ENCODE measurements around the gene MXD1.

The MXD1 gene

GRCh38 chr2:69979902-69980807, 65.2 kb downstream of the MXD1 start:
- no peak for FAIRE-seq

DNA sequence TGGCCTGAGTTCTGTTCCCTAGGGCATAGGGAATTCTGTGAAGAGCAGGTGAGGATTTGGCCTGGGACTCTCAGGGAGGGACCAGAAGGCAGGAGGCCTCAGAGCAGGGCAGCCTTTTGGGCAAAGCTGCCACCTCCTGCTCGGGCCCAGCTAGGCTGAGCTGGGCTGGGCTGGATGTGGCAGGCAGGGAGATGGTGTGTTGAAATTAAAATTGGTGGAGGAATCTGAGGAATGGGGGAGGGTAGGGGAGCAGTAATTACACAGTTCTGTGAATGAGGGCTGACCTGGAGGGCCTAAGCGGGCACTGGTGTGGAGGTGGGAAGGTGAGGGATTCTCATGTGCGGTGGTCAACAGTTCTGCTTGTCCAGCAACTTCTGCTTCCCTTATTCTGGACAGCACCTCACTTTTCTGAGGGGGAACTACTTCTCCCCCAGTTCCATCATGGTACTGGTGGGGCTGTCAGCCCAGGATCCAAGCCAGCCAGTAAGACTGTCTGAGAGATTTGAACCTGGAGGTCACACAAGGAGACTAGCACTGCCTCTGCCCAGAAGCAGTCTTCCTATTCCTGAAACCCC, 68.6 kb downstream of the MXD1 start:
- no peak for FAIRE-seq

- no peak for FAIRE-seq
These were observed 70.3 kb downstream of the MXD1 start for GRCh38 chr2:69985216-69985615.

- FAIRE-seq = no peak
These were observed 70.8 kb downstream of the MXD1 start for GRCh38 chr2:69985688-69986087.

GRCh38 chr2:69986691-69987090, 71.8 kb downstream of the MXD1 start:
- no peak for FAIRE-seq

DNA sequence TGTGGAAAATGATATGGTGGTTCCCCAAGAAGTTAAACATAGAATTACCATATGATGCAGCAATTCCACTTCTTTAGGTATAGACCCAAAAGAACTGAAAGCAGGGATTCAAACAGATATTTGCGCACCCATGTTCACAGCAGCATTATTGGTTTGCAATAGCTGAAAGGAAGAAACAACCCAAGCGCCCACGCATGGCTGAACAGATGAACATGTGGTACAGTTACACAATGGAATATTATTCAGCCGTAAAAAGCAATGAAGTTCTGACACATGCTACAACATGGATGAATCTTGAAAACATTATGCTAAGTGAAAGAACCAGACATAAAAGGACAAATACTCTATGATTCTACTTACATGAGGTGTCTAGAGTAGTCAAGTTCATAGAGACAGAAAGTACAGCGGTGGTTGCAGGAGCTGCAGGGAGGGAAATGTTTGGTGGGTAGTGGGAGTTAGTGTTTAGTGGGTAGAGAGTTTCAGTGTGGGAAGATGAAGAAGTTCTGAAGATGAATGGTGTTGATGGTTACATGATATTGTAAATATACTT, 73.3 kb downstream of the MXD1 start:
- FAIRE-seq = no peak

DNA sequence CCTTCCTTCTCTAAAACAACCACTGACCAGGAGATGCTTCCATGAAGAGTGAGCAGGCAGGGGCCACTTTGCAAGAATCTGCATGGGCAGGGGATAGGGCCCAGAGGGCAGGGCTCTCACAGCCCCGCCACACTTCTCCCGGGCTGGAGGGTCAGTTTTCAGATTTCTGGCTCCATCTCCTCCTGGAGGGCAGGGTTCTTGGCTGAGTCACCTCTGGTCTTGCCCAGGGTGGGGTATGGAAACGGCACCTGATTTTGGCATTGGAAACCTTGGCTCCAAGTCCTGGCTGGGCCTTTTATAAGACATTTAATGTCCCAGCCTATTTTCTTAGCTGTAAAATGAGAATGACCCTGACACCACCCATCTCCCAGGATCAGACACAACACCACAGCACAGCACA, 74.1 kb downstream of the MXD1 start:
- FAIRE-seq = no peak

DNA sequence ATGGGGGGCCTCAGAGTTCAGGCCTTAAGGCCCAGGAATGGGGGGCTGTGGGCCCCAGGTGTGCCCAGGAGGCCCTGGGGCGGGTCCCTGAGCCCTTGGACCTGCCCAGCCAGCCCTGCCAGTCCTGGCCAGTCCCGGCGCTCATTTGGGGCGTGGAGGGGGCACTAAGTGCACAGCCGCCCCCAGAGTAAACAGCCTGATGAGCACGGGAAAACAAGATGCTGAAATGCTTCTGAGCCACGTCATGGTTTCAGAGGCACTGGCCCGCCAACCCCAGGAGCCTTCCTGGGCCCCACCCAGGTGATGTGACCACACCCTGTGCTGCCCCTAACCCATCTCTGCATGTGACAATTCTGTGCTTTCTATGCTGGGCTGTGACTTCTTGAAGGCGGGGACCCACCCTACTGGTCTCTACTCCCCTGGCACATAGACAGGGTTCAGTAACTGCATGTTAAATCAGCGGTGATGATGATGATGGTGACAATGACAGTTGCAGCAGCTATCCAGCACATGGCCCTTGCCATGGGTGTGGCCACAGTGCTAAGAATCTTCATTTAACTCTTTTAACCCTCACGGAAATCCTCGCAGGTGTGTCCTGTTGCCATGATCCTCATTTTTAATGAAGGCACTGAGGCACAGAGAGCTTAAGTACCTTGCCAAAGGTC, 74.7 kb downstream of the MXD1 start:
- no peak for FAIRE-seq
